ENCODE measurements around the gene TAOK3.
"Not testable (repeated sequence)": the region's sequence is repeated elsewhere in the genome, so short reads cannot be mapped to it uniquely, and the experiment has no call there.

The TAOK3 gene

GRCh38 chr12:118372541-118373495 lies at the start of gene TAOK3:
Gene TAOK3 (minus strand): TSS chr12:118372907. CDS start chr12:118255567, 117,340 bp downstream.
- peak within 1 kb of the TSS; percentile 94 for H3K4me3 ChIP-seq (ENCODE audit: low read length)
- DNase-seq (ENCODE audit: low read depth), result peak; percentile 95
- no peak for TF ChIP-seq CTCF (conservative IDR thresholded peaks at IDR 0.05; ENCODE audit: low read depth, low read length)

- TF ChIP-seq CTCF (conservative IDR thresholded peaks at IDR 0.05; ENCODE audit: low read depth, low read length), result no peak
- DNase-seq (ENCODE audit: low read depth), result no peak
Observed at GRCh38 chr12:118420673-118421072, 48.0 kb upstream of the TAOK3 start.

GRCh38 chr12:118418385-118419057 lies 45.8 kb upstream of the TAOK3 start:
- no peak for TF ChIP-seq CTCF (conservative IDR thresholded peaks at IDR 0.05; ENCODE audit: low read depth, low read length)
- no peak for DNase-seq (ENCODE audit: low read depth)

More at GRCh38 chr12:118420673-118421072, 48.0 kb upstream of the TAOK3 start:
- H3K4me3 ChIP-seq (ENCODE audit: low read length), result no peak overlapping the region

GRCh38 chr12:118417942-118418341 lies 45.2 kb upstream of the TAOK3 start:
- no peak for DNase-seq (ENCODE audit: low read depth)
- TF ChIP-seq CTCF (conservative IDR thresholded peaks at IDR 0.05; ENCODE audit: low read depth, low read length), result no peak
- H3K4me3 ChIP-seq (ENCODE audit: low read length), result no peak overlapping the region

More at GRCh38 chr12:118418385-118419057, 45.8 kb upstream of the TAOK3 start:
- no peak overlapping the region for H3K4me3 ChIP-seq (ENCODE audit: low read length)

- TF ChIP-seq CTCF (conservative IDR thresholded peaks at IDR 0.05; ENCODE audit: low read depth, low read length), result no peak
- no peak for DNase-seq (ENCODE audit: low read depth)
- no peak overlapping the region for H3K4me3 ChIP-seq (ENCODE audit: low read length)
Observed at GRCh38 chr12:118409834-118410233, 37.1 kb upstream of the TAOK3 start.

GRCh38 chr12:118408241-118408640 lies 35.5 kb upstream of the TAOK3 start:
- DNase-seq (ENCODE audit: low read depth); H3K4me3 ChIP-seq (ENCODE audit: low read length): not testable (repeated sequence)

- TF ChIP-seq CTCF (conservative IDR thresholded peaks at IDR 0.05; ENCODE audit: low read depth, low read length), result peak; percentile 77
- peak; percentile 16 for DNase-seq (ENCODE audit: low read depth)
- no peak overlapping the region for H3K4me3 ChIP-seq (ENCODE audit: low read length)
Observed at GRCh38 chr12:118404876-118405521, 32.3 kb upstream of the TAOK3 start.

Measured in retinal pigment epithelial cell (primary cell).